HepG2 (cell line): ENCODE data around the gene ATP23. TPM values are rescaled to one million over a fixed set of nuclear protein-coding genes. Genes with fewer than 3 reads are reported as not detected.

Source experiments
- ERF ChIP-seq: IDR thresholded peaks from 2 replicates; pipeline ENCODE4 v1.6.1; 2018; ENCODE audit warnings: missing biosample characterization, missing genetic modification reagents
- HOXA3 ChIP-seq: sonication (generic); formaldehyde crosslinking; IDR thresholded peaks from 2 replicates; pipeline ENCODE4 v1.5.0; 2020; ENCODE audit warnings: missing genetic modification reagents
- JUN ChIP-seq: sonication (generic); formaldehyde crosslinking; IDR thresholded peaks from 2 replicates; pipeline ENCODE4 v1.4.0; 2020; ENCODE audit warnings: mild to moderate bottlenecking, missing genetic modification reagents
- JUND ChIP-seq: sonication (generic); formaldehyde crosslinking; IDR thresholded peaks from 2 replicates; pipeline ENCODE4 v1.8.0; 2022; ENCODE audit warnings: mild to moderate bottlenecking, missing genetic modification reagents
- MEIS2 ChIP-seq: sonication (generic); formaldehyde crosslinking; IDR thresholded peaks from 2 replicates; pipeline ENCODE4 v1.9.0; 2021; ENCODE audit warnings: mild to moderate bottlenecking, missing genetic modification reagents
- SIX1 ChIP-seq: sonication (generic); formaldehyde crosslinking; IDR thresholded peaks from 2 replicates; pipeline ENCODE4 v1.4.0; 2020; ENCODE audit warnings: missing genetic modification reagents, borderline replicate concordance
- SNRNP70 ChIP-seq: fragments of 200-400 bp; formaldehyde crosslinking; IDR thresholded peaks from 2 replicates; pipeline ENCODE4 v1.6.1; 2017; ENCODE audit warnings: mild to moderate bottlenecking, low read depth, low read length, moderate library complexity
- ZBTB7B ChIP-seq: sonication (generic); formaldehyde crosslinking; IDR thresholded peaks from 2 replicates; pipeline ENCODE4 v1.4.0; 2020; ENCODE audit warnings: missing genetic modification reagents
- ZNF138 ChIP-seq: sonication (generic); formaldehyde crosslinking; IDR thresholded peaks from 2 replicates; pipeline ENCODE4 v1.5.0; 2020; ENCODE audit warnings: mild to moderate bottlenecking, low read depth, missing genetic modification reagents
- ZNF557 ChIP-seq: sonication (generic); formaldehyde crosslinking; IDR thresholded peaks from 2 replicates; pipeline ENCODE4 v1.4.0; 2020; ENCODE audit warnings: missing genetic modification reagents
- ZNF777 ChIP-seq: sonication (generic); formaldehyde crosslinking; IDR thresholded peaks from 2 replicates; pipeline ENCODE4 v1.4.0; 2020; ENCODE audit warnings: missing genetic modification reagents
- ZSCAN12 ChIP-seq: sonication (generic); formaldehyde crosslinking; IDR thresholded peaks from 2 replicates; pipeline ENCODE4 v1.9.0; 2021; ENCODE audit warnings: mild to moderate bottlenecking, missing genetic modification reagents
- polyA plus RNA-seq, 8 experiments: library from polyadenylated mRNA; depleted of rRNA in 3 of 8; stranded (reverse) in 7 of 8; unstranded in 1 of 8; fragments of >200 nt; fragmentation: Illumina TruSeq in 4 of 8; extraction: Trizol in 4 of 8; gene quantifications; 2 replicates each; pipeline versions ENCODE4 v1.2.1 to v1.2.3, GENCODE V29; 2011 to 2016; ENCODE audit warnings: low read depth in 4 of 8, missing spikeins in 1 of 8, mixed read lengths in 1 of 8; ENCODE audit not compliant: insufficient read depth in 1 of 8
- total RNA-seq, 5 experiments: library from RNA; depleted of rRNA; stranded (reverse); fragments of >200 nt; fragmentation: Illumina TruSeq; extraction: Trizol; gene quantifications; 2 replicates each; pipeline ENCODE4 v1.2.3, GENCODE V29; 2016; ENCODE audit warnings: low read depth in 1 of 5
- TF ChIP-seq, protein P1 (sequence below): sonication (generic); formaldehyde crosslinking; IDR thresholded peaks from 2 replicates; pipeline ENCODE4 v1.4.0; 2020; ENCODE audit warnings: missing genetic modification reagents
- TF ChIP-seq, protein P2 (sequence below): sonication (generic); formaldehyde crosslinking; IDR thresholded peaks from 2 replicates; pipeline ENCODE4 v1.5.1; 2020; ENCODE audit warnings: mild to moderate bottlenecking, missing genetic modification reagents
- TF ChIP-seq, protein P3 (sequence below): IDR thresholded peaks from 2 replicates; pipeline ENCODE4 v1.6.1; 2012; ENCODE audit warnings: low read depth, low read length, improper control_type of control experiment
- TF ChIP-seq, protein P4 (sequence below): sonication (generic); formaldehyde crosslinking; conservative IDR thresholded peaks from 2 replicates; pipeline ENCODE4 v1.4.0; 2020; ENCODE audit warnings: mild to moderate bottlenecking, missing genetic modification reagents, moderate library complexity
- TF ChIP-seq, protein P5 (sequence below): fragments of 450-650 bp; IDR thresholded peaks from 2 replicates; pipeline ENCODE4 v1.6.1; 2017

ATP23 gene
- total and polyA plus RNA-seq, 2 of the 13 experiments (the other 11 are each of a cell fraction or from before 2014, with no cell fraction given), result 12.1 to 14.7 TPM

DNA sequence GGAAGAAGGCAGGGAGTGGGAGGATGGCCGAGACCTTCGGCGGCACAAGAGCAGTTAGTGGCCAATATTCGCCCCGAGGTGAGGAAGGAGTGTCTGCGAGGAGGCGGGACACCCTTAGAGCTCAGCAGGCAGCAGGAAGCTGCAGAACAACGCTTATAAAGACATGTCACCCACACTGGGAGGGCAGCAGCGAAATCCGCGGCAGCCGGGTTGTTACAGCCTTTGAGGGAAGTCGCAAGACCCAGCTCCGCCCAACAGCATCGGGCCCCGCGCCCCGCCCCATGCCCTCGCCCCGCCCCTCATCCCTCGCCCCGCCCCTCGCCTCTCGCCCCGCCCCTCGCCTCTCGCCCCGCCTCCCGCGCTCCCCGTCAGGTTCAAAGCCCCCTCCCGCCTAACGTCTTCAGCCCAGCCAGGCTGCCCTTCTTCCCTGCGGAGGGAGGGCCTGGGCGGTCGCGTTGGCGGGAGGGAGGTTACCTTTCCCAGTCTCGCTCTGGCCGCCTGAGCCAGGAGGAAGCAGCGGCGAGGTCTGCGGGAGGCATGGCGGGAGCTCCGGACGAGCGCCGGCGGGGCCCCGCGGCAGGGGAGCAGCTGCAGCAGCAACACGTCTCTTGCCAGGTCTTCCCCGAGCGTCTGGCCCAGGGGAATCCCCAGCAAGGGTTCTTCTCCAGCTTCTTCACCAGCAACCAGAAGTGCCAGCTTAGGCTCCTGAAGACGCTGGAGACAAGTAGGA, at the start of gene ATP23 (continued):
- TF ChIP-seq, protein P1, sequence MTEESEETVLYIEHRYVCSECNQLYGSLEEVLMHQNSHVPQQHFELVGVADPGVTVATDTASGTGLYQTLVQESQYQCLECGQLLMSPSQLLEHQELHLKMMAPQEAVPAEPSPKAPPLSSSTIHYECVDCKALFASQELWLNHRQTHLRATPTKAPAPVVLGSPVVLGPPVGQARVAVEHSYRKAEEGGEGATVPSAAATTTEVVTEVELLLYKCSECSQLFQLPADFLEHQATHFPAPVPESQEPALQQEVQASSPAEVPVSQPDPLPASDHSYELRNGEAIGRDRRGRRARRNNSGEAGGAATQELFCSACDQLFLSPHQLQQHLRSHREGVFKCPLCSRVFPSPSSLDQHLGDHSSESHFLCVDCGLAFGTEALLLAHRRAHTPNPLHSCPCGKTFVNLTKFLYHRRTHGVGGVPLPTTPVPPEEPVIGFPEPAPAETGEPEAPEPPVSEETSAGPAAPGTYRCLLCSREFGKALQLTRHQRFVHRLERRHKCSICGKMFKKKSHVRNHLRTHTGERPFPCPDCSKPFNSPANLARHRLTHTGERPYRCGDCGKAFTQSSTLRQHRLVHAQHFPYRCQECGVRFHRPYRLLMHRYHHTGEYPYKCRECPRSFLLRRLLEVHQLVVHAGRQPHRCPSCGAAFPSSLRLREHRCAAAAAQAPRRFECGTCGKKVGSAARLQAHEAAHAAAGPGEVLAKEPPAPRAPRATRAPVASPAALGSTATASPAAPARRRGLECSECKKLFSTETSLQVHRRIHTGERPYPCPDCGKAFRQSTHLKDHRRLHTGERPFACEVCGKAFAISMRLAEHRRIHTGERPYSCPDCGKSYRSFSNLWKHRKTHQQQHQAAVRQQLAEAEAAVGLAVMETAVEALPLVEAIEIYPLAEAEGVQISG (CRISPR knock-in tag), result peak; percentile 72
- TF ChIP-seq SIX1 (no peak), ZNF557 (CRISPR knock-in tag) (no peak), JUN (CRISPR knock-in tag) (no peak), MEIS2 (CRISPR knock-in tag) (no peak), HOXA3 (CRISPR knock-in tag) (peak; percentile 69; the same call in 1 of the 2 replicates), ZBTB7B (peak; percentile 59; the same call in 1 of the 2 replicates), ERF (CRISPR knock-in tag) (no peak), ZSCAN12 (peak; percentile 67; the same call in 1 of the 2 replicates), ZNF777 (CRISPR knock-in tag) (no peak), SNRNP70 (no peak), JUND (no peak), ZNF138 (no peak)
- TF ChIP-seq, protein P2, sequence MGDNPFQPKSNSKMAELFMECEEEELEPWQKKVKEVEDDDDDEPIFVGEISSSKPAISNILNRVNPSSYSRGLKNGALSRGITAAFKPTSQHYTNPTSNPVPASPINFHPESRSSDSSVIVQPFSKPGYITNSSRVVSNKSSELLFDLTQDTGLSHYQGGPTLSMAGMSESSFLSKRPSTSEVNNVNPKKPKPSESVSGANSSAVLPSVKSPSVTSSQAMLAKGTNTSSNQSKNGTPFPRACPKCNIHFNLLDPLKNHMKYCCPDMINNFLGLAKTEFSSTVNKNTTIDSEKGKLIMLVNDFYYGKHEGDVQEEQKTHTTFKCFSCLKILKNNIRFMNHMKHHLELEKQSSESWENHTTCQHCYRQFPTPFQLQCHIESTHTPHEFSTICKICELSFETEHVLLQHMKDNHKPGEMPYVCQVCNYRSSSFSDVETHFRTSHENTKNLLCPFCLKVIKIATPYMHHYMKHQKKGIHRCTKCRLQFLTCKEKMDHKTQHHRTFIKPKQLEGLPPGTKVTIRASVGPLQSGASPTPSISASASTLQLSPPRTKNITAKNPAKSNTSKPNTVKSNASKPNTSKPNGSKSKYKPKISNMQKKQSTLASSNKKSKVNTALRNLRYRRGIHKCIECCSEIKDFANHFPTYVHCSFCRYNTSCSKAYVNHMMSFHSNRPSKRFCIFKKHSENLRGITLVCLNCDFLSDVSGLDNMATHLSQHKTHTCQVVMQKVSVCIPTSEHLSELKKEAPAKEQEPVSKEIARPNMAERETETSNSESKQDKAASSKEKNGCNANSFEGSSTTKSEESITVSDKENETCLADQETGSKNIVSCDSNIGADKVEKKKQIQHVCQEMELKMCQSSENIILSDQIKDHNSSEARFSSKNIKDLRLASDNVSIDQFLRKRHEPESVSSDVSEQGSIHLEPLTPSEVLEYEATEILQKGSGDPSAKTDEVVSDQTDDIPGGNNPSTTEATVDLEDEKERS (CRISPR knock-in tag), result 0 out of 2 replicates have a peak, but pooled peaks have one; percentile 25
- TF ChIP-seq, protein P3, sequence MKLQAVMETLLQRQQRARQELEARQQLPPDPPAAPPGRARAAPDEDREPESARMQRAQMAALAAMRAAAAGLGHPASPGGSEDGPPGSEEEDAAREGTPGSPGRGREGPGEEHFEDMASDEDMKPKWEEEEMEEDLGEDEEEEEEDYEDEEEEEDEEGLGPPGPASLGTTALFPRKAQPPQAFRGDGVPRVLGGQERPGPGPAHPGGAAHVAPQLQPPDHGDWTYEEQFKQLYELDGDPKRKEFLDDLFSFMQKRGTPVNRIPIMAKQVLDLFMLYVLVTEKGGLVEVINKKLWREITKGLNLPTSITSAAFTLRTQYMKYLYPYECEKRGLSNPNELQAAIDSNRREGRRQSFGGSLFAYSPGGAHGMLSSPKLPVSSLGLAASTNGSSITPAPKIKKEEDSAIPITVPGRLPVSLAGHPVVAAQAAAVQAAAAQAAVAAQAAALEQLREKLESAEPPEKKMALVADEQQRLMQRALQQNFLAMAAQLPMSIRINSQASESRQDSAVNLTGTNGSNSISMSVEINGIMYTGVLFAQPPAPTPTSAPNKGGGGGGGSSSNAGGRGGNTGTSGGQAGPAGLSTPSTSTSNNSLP, result no peak
- TF ChIP-seq, protein P4, sequence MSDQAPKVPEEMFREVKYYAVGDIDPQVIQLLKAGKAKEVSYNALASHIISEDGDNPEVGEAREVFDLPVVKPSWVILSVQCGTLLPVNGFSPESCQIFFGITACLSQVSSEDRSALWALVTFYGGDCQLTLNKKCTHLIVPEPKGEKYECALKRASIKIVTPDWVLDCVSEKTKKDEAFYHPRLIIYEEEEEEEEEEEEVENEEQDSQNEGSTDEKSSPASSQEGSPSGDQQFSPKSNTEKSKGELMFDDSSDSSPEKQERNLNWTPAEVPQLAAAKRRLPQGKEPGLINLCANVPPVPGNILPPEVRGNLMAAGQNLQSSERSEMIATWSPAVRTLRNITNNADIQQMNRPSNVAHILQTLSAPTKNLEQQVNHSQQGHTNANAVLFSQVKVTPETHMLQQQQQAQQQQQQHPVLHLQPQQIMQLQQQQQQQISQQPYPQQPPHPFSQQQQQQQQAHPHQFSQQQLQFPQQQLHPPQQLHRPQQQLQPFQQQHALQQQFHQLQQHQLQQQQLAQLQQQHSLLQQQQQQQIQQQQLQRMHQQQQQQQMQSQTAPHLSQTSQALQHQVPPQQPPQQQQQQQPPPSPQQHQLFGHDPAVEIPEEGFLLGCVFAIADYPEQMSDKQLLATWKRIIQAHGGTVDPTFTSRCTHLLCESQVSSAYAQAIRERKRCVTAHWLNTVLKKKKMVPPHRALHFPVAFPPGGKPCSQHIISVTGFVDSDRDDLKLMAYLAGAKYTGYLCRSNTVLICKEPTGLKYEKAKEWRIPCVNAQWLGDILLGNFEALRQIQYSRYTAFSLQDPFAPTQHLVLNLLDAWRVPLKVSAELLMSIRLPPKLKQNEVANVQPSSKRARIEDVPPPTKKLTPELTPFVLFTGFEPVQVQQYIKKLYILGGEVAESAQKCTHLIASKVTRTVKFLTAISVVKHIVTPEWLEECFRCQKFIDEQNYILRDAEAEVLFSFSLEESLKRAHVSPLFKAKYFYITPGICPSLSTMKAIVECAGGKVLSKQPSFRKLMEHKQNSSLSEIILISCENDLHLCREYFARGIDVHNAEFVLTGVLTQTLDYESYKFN (CRISPR knock-in tag), result peak; percentile 50; the same call in 1 of the 2 replicates
- TF ChIP-seq, protein P5, sequence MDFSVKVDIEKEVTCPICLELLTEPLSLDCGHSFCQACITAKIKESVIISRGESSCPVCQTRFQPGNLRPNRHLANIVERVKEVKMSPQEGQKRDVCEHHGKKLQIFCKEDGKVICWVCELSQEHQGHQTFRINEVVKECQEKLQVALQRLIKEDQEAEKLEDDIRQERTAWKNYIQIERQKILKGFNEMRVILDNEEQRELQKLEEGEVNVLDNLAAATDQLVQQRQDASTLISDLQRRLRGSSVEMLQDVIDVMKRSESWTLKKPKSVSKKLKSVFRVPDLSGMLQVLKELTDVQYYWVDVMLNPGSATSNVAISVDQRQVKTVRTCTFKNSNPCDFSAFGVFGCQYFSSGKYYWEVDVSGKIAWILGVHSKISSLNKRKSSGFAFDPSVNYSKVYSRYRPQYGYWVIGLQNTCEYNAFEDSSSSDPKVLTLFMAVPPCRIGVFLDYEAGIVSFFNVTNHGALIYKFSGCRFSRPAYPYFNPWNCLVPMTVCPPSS, result no peak
